AG04450 (cell line): ENCODE results near the gene KASH5. TPM values are rescaled to one million over a fixed set of nuclear protein-coding genes. Genes with fewer than 3 reads are reported as not detected.

Experiments used
- CTCF ChIA-PET: fragments of 300-600, 350-600 bp; formaldehyde crosslinking; extraction: SDS; loops from one replicate; lab custom pipeline; 2022; ENCODE audit warnings: antibody characterized with exemption, inconsistent platforms; lab: Charles Lee
- POLR2A ChIA-PET: fragments of 350-600 bp; formaldehyde crosslinking; extraction: SDS; loops from one replicate; lab custom pipeline; 2021; ENCODE audit warnings: antibody characterized with exemption, inconsistent platforms; lab: Yijun Ruan, JAX
- DNase-seq: peaks from one replicate; pipeline ENCODE4 v3.0.0-alpha.2; 2011; ENCODE audit warnings: low read depth, low spot score
- H3K27ac ChIP-seq: one replicate; pipeline ENCODE4 v1.5.1; 2012; ENCODE audit warnings: low read depth, low read length, control low read depth
- H3K27me3 ChIP-seq: one replicate; pipeline ENCODE4 v1.6.0; 2012; ENCODE audit warnings: low read length; ENCODE audit not compliant: control insufficient read depth, insufficient read depth
- H3K4me3 ChIP-seq: 2 replicates; pipeline ENCODE4 v1.5.1; 2011; ENCODE audit warnings: mild to moderate bottlenecking, low read depth, low read length, control low read depth
- H3K9me3 ChIP-seq: 2 replicates; pipeline ENCODE4 v1.5.1; 2012; ENCODE audit warnings: low read length; ENCODE audit not compliant: control insufficient read depth, insufficient read depth
- polyA plus RNA-seq: library from polyadenylated mRNA; depleted of rRNA; stranded (reverse); fragments of >200 nt; gene quantifications from 2 replicates; pipeline ENCODE4 v1.2.3, GENCODE V29; 2011
- TF ChIP-seq, protein P1 (sequence below): IDR thresholded peaks from 2 replicates; pipeline ENCODE4 v1.5.1; 2011; ENCODE audit warnings: low read depth, low read length, control low read depth, inconsistent platforms

KASH5 gene
- polyA plus RNA-seq, 1 experiment = not detected

DNA sequence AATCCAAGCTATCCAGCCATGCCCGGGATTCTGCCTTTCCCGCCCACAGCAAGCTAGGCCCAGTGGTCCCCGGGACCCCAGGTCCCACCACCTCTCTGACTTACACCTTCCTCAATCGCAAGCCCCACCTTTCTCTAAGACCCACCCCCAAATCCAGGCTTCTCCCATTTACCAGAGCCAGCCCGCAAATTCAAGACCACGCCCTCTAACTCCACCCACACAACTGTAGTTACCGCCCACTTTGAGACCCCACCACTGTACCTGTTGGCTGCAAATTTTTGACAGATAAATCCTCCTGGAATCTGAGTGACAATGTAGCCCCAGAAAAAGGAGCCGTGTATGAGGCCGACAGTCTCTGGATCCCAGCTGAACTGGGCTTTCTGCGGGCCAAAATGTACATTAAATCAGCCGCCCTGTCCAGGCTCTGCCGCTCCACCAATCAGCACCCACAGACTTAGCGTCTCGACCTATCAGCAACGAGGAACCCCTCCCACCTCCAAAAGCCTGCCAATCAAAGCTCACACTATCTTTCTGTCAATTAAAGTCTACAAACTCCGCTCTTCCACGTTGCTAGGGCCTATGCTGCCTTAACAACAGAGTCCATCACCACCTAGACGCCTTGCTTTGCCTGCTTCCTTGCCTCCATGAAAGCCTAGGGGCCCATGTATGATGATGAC lies 47.0 kb downstream of the KASH5 start:
- Histone ChIP-seq H3K27me3 (peaks cover 95% of the 10 kb centered on the region), H3K4me3 (no peak overlapping the region), H3K9me3 (peaks cover 27% of the 10 kb centered on the region; the same call in 1 of the 2 replicates), H3K27ac (no peak overlapping the region)
- ChIA-PET CTCF (no interaction called here), POLR2A (no interaction called here)
- TF ChIP-seq, protein P1, sequence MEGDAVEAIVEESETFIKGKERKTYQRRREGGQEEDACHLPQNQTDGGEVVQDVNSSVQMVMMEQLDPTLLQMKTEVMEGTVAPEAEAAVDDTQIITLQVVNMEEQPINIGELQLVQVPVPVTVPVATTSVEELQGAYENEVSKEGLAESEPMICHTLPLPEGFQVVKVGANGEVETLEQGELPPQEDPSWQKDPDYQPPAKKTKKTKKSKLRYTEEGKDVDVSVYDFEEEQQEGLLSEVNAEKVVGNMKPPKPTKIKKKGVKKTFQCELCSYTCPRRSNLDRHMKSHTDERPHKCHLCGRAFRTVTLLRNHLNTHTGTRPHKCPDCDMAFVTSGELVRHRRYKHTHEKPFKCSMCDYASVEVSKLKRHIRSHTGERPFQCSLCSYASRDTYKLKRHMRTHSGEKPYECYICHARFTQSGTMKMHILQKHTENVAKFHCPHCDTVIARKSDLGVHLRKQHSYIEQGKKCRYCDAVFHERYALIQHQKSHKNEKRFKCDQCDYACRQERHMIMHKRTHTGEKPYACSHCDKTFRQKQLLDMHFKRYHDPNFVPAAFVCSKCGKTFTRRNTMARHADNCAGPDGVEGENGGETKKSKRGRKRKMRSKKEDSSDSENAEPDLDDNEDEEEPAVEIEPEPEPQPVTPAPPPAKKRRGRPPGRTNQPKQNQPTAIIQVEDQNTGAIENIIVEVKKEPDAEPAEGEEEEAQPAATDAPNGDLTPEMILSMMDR = no peak
- DNase-seq = no peak

DNA sequence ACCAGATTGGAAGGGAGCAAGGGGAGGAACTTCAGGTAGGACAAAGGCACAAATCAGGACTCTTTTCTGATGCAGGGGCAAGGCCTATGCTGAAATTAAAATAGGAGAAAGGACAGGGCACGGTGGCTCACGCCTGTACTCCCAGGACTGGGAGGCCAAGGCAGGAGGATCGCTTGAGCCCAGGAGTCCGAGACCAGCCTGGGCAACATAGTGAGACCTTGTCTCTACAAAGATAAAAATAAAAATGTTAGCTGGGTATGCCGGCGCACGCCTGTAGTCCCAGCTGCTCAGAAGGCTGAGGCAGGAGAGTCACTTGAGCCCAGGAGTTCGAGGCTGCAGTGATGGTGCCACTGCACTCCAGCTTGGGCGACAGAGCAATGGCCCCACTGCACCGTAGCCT lies 47.6 kb downstream of the KASH5 start:
- no peak overlapping the region for H3K27ac ChIP-seq
- no peak for DNase-seq
- peaks cover 27% of the 10 kb centered on the region; the same call in 1 of the 2 replicates for H3K9me3 ChIP-seq
- TF ChIP-seq, protein P1 = no peak
- POLR2A ChIA-PET = no interaction called here
- H3K27me3 ChIP-seq = peaks cover 95% of the 10 kb centered on the region
- CTCF ChIA-PET = no interaction called here
- H3K4me3 ChIP-seq = no peak overlapping the region

DNA sequence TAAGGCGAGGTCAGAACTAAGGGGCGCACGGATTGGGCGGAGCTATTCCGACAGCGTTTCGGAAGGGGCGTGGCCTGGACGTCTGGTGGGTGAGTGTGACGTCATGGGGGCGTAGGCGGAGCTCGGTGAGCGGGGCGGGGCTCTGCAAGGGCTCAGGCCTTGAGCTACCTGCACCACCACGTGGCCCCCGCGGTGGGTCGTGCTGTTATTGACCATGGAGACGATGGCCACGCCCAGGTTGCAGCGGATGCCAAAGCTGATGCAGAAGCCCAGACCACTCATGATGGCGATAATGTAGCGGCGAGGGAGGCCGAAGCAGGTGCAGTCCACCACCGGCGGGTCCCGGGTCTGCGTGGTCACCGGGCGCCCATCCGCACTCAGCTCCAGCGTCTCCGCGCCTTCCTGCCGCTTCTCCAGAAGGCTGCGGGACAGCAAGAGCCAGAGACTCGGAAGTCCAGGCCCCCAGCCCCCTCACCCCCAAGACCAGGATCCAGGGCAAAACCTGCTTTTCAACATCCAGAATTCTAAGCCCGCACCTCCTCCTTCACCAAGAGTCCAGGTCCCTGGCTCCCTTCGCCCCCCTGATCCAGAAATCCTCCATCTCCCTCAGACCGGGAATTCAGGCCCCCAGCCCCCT lies 48.5 kb downstream of the KASH5 start:
- H3K27ac ChIP-seq = no peak overlapping the region
- H3K4me3 ChIP-seq = no peak overlapping the region
- ChIA-PET CTCF (no interaction called here), POLR2A (interaction anchor here (0.6 kb wide), 1 partner anchor 294 kb away, joined by 7 read pairs; no protein-coding TSS in a partner anchor)
- DNase-seq = no peak
- H3K9me3 ChIP-seq = peaks cover 21% of the 10 kb centered on the region; the same call in 1 of the 2 replicates
- peaks cover 93% of the 10 kb centered on the region for H3K27me3 ChIP-seq
- TF ChIP-seq, protein P1 = no peak

DNA sequence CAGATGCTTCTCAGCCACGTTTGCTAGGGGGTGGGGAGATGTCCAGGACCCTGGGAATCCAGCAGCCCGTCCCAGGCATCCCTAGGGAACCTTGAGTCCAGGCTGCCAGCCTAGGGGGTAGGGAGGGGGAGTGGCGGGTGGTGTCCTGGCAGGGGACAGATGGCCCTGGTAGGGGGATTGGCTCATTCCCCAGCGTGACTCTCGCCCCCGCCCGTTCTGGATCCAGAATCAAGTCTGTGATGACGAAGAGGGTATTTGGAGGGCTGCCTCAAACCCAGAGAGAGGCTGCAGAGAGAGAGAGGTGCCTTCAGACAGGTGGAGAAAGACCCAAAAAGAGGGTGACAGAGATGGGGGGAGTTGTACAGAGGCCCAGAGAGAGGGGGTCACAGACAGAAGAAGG lies 49.2 kb downstream of the KASH5 start:
- Histone ChIP-seq H3K9me3 (peaks cover 14% of the 10 kb centered on the region; the same call in 1 of the 2 replicates), H3K27ac (no peak overlapping the region), H3K27me3 (peaks cover 94% of the 10 kb centered on the region), H3K4me3 (no peak overlapping the region)
- DNase-seq = no peak
- POLR2A ChIA-PET = no interaction called here
- TF ChIP-seq, protein P1 = no peak
- CTCF ChIA-PET = no interaction called here

DNA sequence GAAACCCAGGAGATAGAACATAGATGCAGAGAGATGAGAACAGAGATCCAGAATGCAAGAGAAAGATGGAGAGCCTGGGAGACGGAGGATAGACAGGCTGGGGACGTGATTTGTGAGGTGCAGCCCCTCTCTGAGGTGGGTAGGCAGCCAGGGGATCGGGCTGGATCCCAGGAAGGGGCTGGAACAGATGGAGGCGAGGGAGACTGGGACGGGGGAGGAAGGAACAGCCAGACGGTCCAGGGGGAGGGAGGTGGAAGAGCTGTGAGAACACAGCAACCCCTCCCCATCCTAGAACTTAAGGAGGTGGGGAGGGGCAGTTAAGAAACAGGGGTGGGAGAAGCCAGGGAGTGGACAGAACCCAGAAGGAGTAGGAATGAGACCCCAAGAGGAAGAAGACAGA lies 50.2 kb downstream of the KASH5 start:
- H3K9me3 ChIP-seq = peaks cover 9% of the 10 kb centered on the region; the same call in 1 of the 2 replicates
- H3K27ac ChIP-seq = no peak overlapping the region
- CTCF ChIA-PET = no interaction called here
- POLR2A ChIA-PET = no interaction called here
- no peak for DNase-seq
- H3K27me3 ChIP-seq = peaks cover 87% of the 10 kb centered on the region
- no peak overlapping the region for H3K4me3 ChIP-seq
- TF ChIP-seq, protein P1 = no peak
